HepG2 (cell line): Measurements from ENCODE around the gene ASTN2. TPM values are rescaled to one million over a fixed set of nuclear protein-coding genes. Genes with fewer than 3 reads are reported as not detected.

ENCODE experiments used
- ATAC-seq: fragments of 200-7000 bp; cut with Tn5 transposase; 3 replicates; pipeline ENCODE4 v1.9.1; 2020; ENCODE audit warnings: mild to moderate bottlenecking, moderate library complexity
- BruUV-seq: library from RNA; stranded (reverse); fragments of 400-500 nt; replicated peaks from 2 replicates; lab custom pipeline; 2021; lab: Mats Ljungman, UMichigan
- CTCF ChIA-PET: fragments of 300-600 bp; formaldehyde crosslinking; extraction: SDS; loops from one replicate; lab custom pipeline; 2021; ENCODE audit warnings: low total read pairs, inconsistent platforms, low intra/inter-chr PET ratio; lab: Yijun Ruan, JAX
- POLR2A ChIA-PET: fragments of 350-600 bp; sonication (Branson Sonifier 250); formaldehyde crosslinking; loops from one replicate; lab custom pipeline; 2020; ENCODE audit warnings: antibody characterized with exemption, inconsistent platforms; lab: Yijun Ruan, JAX
- DNase-seq: peaks from one replicate; pipeline ENCODE4 v3.0.0-alpha.2; 2015; ENCODE audit warnings: low spot score
- FAIRE-seq: peaks from 3 replicates; lab custom pipeline; 2011; peaks lifted over from hg19 to GRCh38; lab: Jason Lieb, UNC
- H2AFZ ChIP-seq: one replicate; pipeline ENCODE4 v1.6.1; 2011; ENCODE audit warnings: low read length, inconsistent platforms
- H3K27ac ChIP-seq: fragments of 300-600 bp; 3 replicates; pipeline ENCODE4 v1.8.0; 2011; ENCODE audit warnings: mixed run types, mild to moderate bottlenecking, mixed read lengths, low read length, inconsistent platforms; ENCODE audit not compliant: insufficient read depth; ENCODE audit errors: extremely low read length
- H3K27me3 ChIP-seq, 2 experiments: fragments of 200-600 bp in 1 of 2; 2 replicates in 1 of 2; 3 replicates in 1 of 2; pipeline versions ENCODE4 v1.6.0 to v1.8.0; 2011; ENCODE audit warnings: low read length in 2 of 2, mild to moderate bottlenecking in 2 of 2, moderate library complexity in 2 of 2, inconsistent platforms in 1 of 2; ENCODE audit not compliant: insufficient read depth in 2 of 2, control insufficient read depth in 1 of 2
- H3K36me3 ChIP-seq, 2 experiments: fragments of 200-600 bp in 1 of 2; replicated peaks in 1 of 2; 2 replicates in 1 of 2; 3 replicates in 1 of 2; pipeline versions ENCODE4 v1.5.1 to v1.8.0; 2011; ENCODE audit warnings: low read length in 2 of 2, inconsistent platforms in 1 of 2; ENCODE audit not compliant: insufficient read depth in 2 of 2, control insufficient read depth in 1 of 2
- H3K4me1 ChIP-seq: 2 replicates; pipeline ENCODE4 v1.5.1; 2012; ENCODE audit warnings: low read length, inconsistent platforms; ENCODE audit not compliant: insufficient read depth
- H3K4me2 ChIP-seq: 2 replicates; pipeline ENCODE4 v1.6.0; 2011; ENCODE audit warnings: low read depth, low read length, inconsistent platforms
- H3K4me3 ChIP-seq, 3 experiments: fragments of 200-600 bp in 1 of 3; sonication (generic), shearing (Covaris generic) in 1 of 3; replicated peaks in 1 of 3; 2 replicates each; pipeline ENCODE4 v1.5.1; 2011 to 2016; ENCODE audit warnings: low read length in 3 of 3, inconsistent platforms in 2 of 3, low read depth in 2 of 3, mild to moderate bottlenecking in 2 of 3, control low read depth in 1 of 3, mixed read lengths in 1 of 3; ENCODE audit not compliant: insufficient read depth in 1 of 3
- H3K79me2 ChIP-seq: one replicate; pipeline ENCODE4 v1.6.1; 2011; ENCODE audit warnings: low read length, inconsistent platforms; ENCODE audit not compliant: insufficient read depth
- H3K9ac ChIP-seq: 2 replicates; pipeline ENCODE4 v1.6.0; 2011; ENCODE audit warnings: mild to moderate bottlenecking, low read depth, low read length, inconsistent platforms; ENCODE audit not compliant: insufficient read depth
- H3K9me3 ChIP-seq: 2 replicates; pipeline ENCODE4 v1.5.1; 2012; ENCODE audit warnings: mild to moderate bottlenecking, low read length
- H4K20me1 ChIP-seq: 2 replicates; pipeline ENCODE4 v1.6.0; 2011; ENCODE audit warnings: inconsistent platforms, mild to moderate bottlenecking, low read length, moderate library complexity; ENCODE audit not compliant: insufficient read depth
- BCLAF1 ChIP-seq: fragments of 450-650 bp; IDR thresholded peaks from 2 replicates; pipeline ENCODE4 v1.6.1; 2017; ENCODE audit warnings: mild to moderate bottlenecking
- ETS1 ChIP-seq: sonication (generic); formaldehyde crosslinking; IDR thresholded peaks from 2 replicates; pipeline ENCODE4 v1.4.0; 2020; ENCODE audit warnings: missing genetic modification reagents
- FOXM1 ChIP-seq: sonication (generic); formaldehyde crosslinking; IDR thresholded peaks from 2 replicates; pipeline ENCODE4 v1.5.0; 2020; ENCODE audit warnings: missing genetic modification reagents
- HHEX ChIP-seq: IDR thresholded peaks from 2 replicates; pipeline ENCODE4 v1.6.1; 2016; ENCODE audit warnings: control low read depth
- KDM5A ChIP-seq: fragments of 200-600 bp; sonication (generic); IDR thresholded peaks from 2 replicates; pipeline ENCODE4 v1.7.0; 2018; ENCODE audit warnings: antibody characterized with exemption, mild to moderate bottlenecking, low read length, borderline replicate concordance
- KLF12 ChIP-seq: sonication (generic); formaldehyde crosslinking; IDR thresholded peaks from 2 replicates; pipeline ENCODE4 v1.4.0; 2020; ENCODE audit warnings: missing genetic modification reagents, borderline replicate concordance
- RCOR2 ChIP-seq: IDR thresholded peaks from 2 replicates; pipeline ENCODE4 v1.6.1; 2016; ENCODE audit warnings: missing biosample characterization, missing genetic modification reagents
- TARDBP ChIP-seq: sonication (generic); formaldehyde crosslinking; IDR thresholded peaks from 2 replicates; pipeline ENCODE4 v1.8.0; 2022; ENCODE audit warnings: mild to moderate bottlenecking, missing genetic modification reagents
- ZNF3 ChIP-seq: IDR thresholded peaks from 2 replicates; pipeline ENCODE4 v1.7.0; 2017; ENCODE audit warnings: inconsistent platforms
- WGBS: methylation state at CpG from one replicate; pipeline ENCODE4 v1.1.6; 2017; ENCODE audit warnings: low lambda C conversion rate; 5-methylcytosine and 5-hydroxymethylcytosine counted together
- in situ Hi-C: cut with HindIII; loops from 2 replicates; pipeline ENCODE4 v1.10.0; 2017; ENCODE audit warnings: low pct_unique_long_range_greater_than_20kb; ENCODE audit not compliant: extremely low pct_ligation_motif_present
- intact Hi-C: fragments of 100-400 bp; cut with micrococcal nuclease; formaldehyde crosslinking; loops from one replicate; pipeline ENCODE4 v1.10.0; 2022; ENCODE audit not compliant: unreplicated experiment
- polyA plus RNA-seq, 8 experiments: library from polyadenylated mRNA; depleted of rRNA in 3 of 8; stranded (reverse) in 7 of 8; unstranded in 1 of 8; fragments of >200 nt; fragmentation: Illumina TruSeq in 4 of 8; extraction: Trizol in 4 of 8; gene quantifications; 2 replicates each; pipeline versions ENCODE4 v1.2.1 to v1.2.3, GENCODE V29; 2011 to 2016; ENCODE audit warnings: low read depth in 4 of 8, missing spikeins in 1 of 8, mixed read lengths in 1 of 8; ENCODE audit not compliant: insufficient read depth in 1 of 8
- total RNA-seq, 5 experiments: library from RNA; depleted of rRNA; stranded (reverse); fragments of >200 nt; fragmentation: Illumina TruSeq; extraction: Trizol; gene quantifications; 2 replicates each; pipeline ENCODE4 v1.2.3, GENCODE V29; 2016; ENCODE audit warnings: low read depth in 1 of 5
- TF ChIP-seq, protein P1 (sequence below): sonication (generic); formaldehyde crosslinking; IDR thresholded peaks from 2 replicates; pipeline ENCODE4 v1.8.1; 2023; ENCODE audit warnings: mild to moderate bottlenecking, moderate library complexity, missing genetic modification reagents
- TF ChIP-seq, protein P2 (sequence below): sonication (generic); formaldehyde crosslinking; IDR thresholded peaks from 2 replicates; pipeline ENCODE4 v1.4.0; 2020; ENCODE audit warnings: low read depth, mild to moderate bottlenecking, missing genetic modification reagents

The ASTN2 gene
- total and polyA plus RNA-seq, 2 of the 13 experiments (the other 11 are each of a cell fraction or from before 2014, with no cell fraction given): 5.2 to 13.5 TPM

DNA sequence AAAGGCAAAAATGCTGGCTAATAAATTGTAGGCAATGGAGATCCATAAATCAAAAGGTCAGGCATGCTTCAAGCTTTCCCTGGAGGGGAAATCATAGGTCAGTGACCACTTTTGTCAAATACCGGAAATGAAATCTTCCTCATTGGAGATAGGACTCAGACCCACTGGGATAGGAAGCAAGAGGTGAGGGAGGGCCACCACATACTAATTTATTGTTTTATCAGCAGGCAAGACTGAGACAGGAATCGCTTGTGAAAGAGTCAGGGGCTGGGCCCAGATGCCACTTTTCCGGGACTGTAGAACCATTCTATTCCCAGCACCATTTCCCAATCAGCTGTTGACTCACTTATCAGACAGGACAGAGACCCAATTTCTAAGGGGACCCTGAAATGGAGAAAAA lies 984.0 kb downstream of the ASTN2 start:
- H3K36me3 ChIP-seq: no peaks in the 10 kb centered on the region
- no peak overlapping the region for H3K9ac ChIP-seq
- TF ChIP-seq RCOR2 (no peak), TARDBP (CRISPR knock-in tag) (no peak)
- TF ChIP-seq, all 625 proteins: peak for 0
- Histone ChIP-seq H2AFZ (no peak overlapping the region), H3K27ac (no peak overlapping the region), H3K9me3 (no peaks in the 10 kb centered on the region), H4K20me1 (no peaks in the 10 kb centered on the region), H3K4me3 (no peak overlapping the region), H3K4me1 (peaks cover 32% of the 10 kb centered on the region), H3K79me2 (no peaks in the 10 kb centered on the region), H3K4me2 (no peak overlapping the region), H3K27me3 (no peaks in the 10 kb centered on the region)
- 94% methylated on average over 3 of the region's 3 CpGs for WGBS
- POLR2A ChIA-PET: no interaction called here
- in situ Hi-C loops (no loop called here), intact Hi-C loops (no loop called here)
- ATAC-seq (no peak), FAIRE-seq (no peak), DNase-seq (no peak)
- CTCF ChIA-PET: no interaction called here
- BruUV-seq: no TSS peak

DNA sequence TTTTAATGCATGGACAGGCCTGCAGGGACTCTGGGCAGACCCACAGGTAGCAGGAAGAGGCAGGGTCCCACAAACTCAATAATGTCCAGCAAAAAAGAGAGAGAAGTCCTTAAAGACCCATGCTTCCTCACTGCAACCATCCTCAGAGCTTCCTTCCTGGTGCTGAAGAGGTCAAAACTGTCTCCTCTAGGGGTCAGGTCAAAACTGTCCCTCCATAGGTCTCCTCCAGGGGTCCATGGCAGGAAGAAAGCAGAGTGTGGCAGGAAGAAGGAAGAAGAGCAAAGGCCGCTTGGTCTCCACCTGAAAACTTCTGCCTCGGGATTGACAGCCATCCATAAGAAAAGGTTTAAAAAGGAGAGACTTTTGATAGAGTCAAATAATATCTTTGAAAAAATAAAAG lies 989.6 kb downstream of the ASTN2 start:
- no peak overlapping the region for H3K4me2 ChIP-seq
- no peak for FAIRE-seq
- no peaks in the 10 kb centered on the region for H3K9me3 ChIP-seq
- WGBS: 95% methylated on average over 2 of the region's 2 CpGs
- no peaks in the 10 kb centered on the region for H3K79me2 ChIP-seq
- in situ Hi-C loops: no loop called here
- H3K36me3 ChIP-seq: no peaks in the 10 kb centered on the region; a peak in 1 of 5 replicates
- intact Hi-C loops: no loop called here
- no peak overlapping the region for H2AFZ ChIP-seq
- DNase-seq: no peak
- H3K4me3 ChIP-seq: no peak overlapping the region
- H3K27ac ChIP-seq: no peak overlapping the region
- no peaks in the 10 kb centered on the region for H4K20me1 ChIP-seq
- ATAC-seq: no peak
- peaks cover 2% of the 10 kb centered on the region for H3K4me1 ChIP-seq
- H3K27me3 ChIP-seq: no peaks in the 10 kb centered on the region
- no TSS peak for BruUV-seq
- CTCF ChIA-PET: no interaction called here
- TF ChIP-seq FOXM1 (CRISPR knock-in tag): no peak
- TF ChIP-seq BCLAF1: no peak
- no peak for TF ChIP-seq ETS1 (CRISPR knock-in tag)
- TF ChIP-seq HHEX (CRISPR knock-in tag): no peak
- no peak for TF ChIP-seq ZNF3 (CRISPR knock-in tag)
- no peak for TF ChIP-seq KLF12 (CRISPR knock-in tag)
- TF ChIP-seq, protein P1, sequence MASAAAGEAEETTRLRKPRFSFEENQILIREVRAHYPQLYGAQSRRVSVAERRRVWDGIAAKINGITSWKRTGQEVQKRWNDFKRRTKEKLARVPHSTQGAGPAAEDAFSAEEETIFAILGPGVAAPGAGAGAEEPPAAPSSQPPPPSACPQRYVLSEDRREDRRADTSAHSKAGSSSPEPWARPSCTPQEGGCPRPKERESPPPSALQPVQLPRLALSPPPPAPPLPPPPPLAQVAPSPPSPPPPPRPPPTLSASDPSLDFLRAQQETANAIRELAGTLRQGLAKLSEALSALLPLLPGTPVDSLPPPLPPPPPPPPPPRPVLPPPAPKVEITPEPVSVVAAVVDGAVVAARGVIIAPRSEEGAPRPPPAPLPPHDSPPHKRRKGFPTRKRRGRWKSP: no peak
- no peak for TF ChIP-seq KDM5A
- TF ChIP-seq, protein P2, sequence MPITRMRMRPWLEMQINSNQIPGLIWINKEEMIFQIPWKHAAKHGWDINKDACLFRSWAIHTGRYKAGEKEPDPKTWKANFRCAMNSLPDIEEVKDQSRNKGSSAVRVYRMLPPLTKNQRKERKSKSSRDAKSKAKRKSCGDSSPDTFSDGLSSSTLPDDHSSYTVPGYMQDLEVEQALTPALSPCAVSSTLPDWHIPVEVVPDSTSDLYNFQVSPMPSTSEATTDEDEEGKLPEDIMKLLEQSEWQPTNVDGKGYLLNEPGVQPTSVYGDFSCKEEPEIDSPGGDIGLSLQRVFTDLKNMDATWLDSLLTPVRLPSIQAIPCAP (CRISPR knock-in tag): no peak
- no peak overlapping the region for H3K9ac ChIP-seq
- POLR2A ChIA-PET: no interaction called here
